ENCODE data around the gene NNAT. TPM values are rescaled to one million over a fixed set of nuclear protein-coding genes. Genes with fewer than 3 reads are reported as not detected.

NNAT gene
- polyA plus RNA-seq, 1 donor from 2014 or later, result 996 TPM

DNA sequence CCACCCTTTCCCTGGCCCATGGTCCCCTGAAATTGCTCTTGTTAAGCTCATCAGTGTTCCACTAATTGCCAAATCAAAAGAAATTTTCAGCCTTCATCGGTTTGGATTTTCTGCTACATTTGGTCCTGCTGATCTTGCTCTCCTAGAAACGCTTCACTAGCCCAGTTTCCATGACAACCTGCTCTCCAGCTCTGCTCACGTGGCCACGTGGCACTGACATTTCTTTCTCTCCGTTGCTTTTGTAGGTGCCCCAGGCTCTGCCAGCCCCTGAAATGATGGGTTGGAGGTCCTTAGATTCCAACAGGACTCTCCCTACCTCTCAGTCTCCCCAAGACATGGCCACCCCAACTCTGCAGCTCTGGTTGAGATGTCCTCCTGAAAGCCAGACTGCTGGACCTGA, 45.8 kb upstream of the NNAT start:
- H3K27ac ChIP-seq (ENCODE audit: low read length), result peak overlapping the region; percentile 88

DNA sequence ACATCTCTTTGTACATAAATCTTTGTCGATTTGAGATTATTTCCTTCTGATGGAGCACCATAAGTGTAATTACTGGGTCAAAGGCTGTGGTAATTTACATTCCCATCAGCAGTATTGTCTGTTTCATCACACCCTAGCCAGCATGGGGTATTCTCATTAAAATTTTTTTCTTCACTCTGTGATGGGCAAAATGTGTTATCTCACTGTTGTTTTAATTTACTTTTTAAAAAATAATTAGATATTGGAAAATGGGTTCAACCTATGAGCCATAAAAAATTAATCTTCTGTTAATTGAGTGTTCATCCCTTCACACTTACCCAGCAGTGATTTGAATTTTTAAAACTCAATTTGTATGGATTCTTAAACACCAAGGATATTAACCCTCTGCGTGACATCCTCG, 44.0 kb upstream of the NNAT start:
- Histone ChIP-seq H3K79me2 (replicated peaks; ENCODE audit: insufficient read depth, low read length) (no peaks in the 10 kb centered on the region), H3K9me3 (ENCODE audit: low read length) (no peaks in the 10 kb centered on the region), H3K9ac (ENCODE audit: low read length) (no peak overlapping the region), H3K9me2 (ENCODE audit: insufficient read depth, low read length) (no peaks in the 10 kb centered on the region), H4K20me1 (ENCODE audit: insufficient read depth) (no peaks in the 10 kb centered on the region), H3K36me3 (ENCODE audit: insufficient read depth, low read length) (no peaks in the 10 kb centered on the region), H3K27me3 (ENCODE audit: insufficient read depth, low read depth, low read length) (no peaks in the 10 kb centered on the region), H3F3A (ENCODE audit: insufficient read depth, low read length, poor library complexity, severe bottlenecking) (no peaks in the 10 kb centered on the region), H3K4me3 (ENCODE audit: low read length) (no peak overlapping the region), H3K4me2 (ENCODE audit: low read length) (no peak overlapping the region), H2AFZ (ENCODE audit: low read depth, low read length) (no peak overlapping the region), H3K27ac (ENCODE audit: low read length) (no peak overlapping the region)
- TF ChIP-seq SMC3 (conservative IDR thresholded peaks at IDR 0.05; ENCODE audit: poor library complexity), result no peak
- TF ChIP-seq, protein P1, sequence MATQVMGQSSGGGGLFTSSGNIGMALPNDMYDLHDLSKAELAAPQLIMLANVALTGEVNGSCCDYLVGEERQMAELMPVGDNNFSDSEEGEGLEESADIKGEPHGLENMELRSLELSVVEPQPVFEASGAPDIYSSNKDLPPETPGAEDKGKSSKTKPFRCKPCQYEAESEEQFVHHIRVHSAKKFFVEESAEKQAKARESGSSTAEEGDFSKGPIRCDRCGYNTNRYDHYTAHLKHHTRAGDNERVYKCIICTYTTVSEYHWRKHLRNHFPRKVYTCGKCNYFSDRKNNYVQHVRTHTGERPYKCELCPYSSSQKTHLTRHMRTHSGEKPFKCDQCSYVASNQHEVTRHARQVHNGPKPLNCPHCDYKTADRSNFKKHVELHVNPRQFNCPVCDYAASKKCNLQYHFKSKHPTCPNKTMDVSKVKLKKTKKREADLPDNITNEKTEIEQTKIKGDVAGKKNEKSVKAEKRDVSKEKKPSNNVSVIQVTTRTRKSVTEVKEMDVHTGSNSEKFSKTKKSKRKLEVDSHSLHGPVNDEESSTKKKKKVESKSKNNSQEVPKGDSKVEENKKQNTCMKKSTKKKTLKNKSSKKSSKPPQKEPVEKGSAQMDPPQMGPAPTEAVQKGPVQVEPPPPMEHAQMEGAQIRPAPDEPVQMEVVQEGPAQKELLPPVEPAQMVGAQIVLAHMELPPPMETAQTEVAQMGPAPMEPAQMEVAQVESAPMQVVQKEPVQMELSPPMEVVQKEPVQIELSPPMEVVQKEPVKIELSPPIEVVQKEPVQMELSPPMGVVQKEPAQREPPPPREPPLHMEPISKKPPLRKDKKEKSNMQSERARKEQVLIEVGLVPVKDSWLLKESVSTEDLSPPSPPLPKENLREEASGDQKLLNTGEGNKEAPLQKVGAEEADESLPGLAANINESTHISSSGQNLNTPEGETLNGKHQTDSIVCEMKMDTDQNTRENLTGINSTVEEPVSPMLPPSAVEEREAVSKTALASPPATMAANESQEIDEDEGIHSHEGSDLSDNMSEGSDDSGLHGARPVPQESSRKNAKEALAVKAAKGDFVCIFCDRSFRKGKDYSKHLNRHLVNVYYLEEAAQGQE (IDR thresholded peaks at IDR 0.05; ENCODE audit: borderline replicate concordance), result no peak
- TF ChIP-seq TAF1 (IDR thresholded peaks at IDR 0.05; ENCODE audit: low read depth), result no peak
- no peak for TF ChIP-seq MXI1 (conservative IDR thresholded peaks at IDR 0.05; ENCODE audit: poor library complexity, severe bottlenecking)
- TF ChIP-seq EP300 (conservative IDR thresholded peaks at IDR 0.05; ENCODE audit: poor library complexity, severe bottlenecking), result no peak
- no peak for TF ChIP-seq RAD21 (conservative IDR thresholded peaks at IDR 0.05)
- no peak for TF ChIP-seq POLR2AphosphoS5 (IDR thresholded peaks at IDR 0.05)
- TF ChIP-seq, protein P2, sequence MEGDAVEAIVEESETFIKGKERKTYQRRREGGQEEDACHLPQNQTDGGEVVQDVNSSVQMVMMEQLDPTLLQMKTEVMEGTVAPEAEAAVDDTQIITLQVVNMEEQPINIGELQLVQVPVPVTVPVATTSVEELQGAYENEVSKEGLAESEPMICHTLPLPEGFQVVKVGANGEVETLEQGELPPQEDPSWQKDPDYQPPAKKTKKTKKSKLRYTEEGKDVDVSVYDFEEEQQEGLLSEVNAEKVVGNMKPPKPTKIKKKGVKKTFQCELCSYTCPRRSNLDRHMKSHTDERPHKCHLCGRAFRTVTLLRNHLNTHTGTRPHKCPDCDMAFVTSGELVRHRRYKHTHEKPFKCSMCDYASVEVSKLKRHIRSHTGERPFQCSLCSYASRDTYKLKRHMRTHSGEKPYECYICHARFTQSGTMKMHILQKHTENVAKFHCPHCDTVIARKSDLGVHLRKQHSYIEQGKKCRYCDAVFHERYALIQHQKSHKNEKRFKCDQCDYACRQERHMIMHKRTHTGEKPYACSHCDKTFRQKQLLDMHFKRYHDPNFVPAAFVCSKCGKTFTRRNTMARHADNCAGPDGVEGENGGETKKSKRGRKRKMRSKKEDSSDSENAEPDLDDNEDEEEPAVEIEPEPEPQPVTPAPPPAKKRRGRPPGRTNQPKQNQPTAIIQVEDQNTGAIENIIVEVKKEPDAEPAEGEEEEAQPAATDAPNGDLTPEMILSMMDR (IDR thresholded peaks at IDR 0.05; ENCODE audit: poor library complexity, severe bottlenecking), result no peak
- no peak for TF ChIP-seq EZH2 (IDR thresholded peaks at IDR 0.05; ENCODE audit: borderline replicate concordance, insufficient read depth, low read length, poor library complexity, severe bottlenecking)

More for the DNA sequence above, 45.8 kb upstream of the NNAT start:
- Histone ChIP-seq H3K27me3 (ENCODE audit: insufficient read depth, low read depth, low read length) (no peaks in the 10 kb centered on the region), H3K9ac (ENCODE audit: low read length) (peak overlapping the region; percentile 57), H2AFZ (ENCODE audit: low read depth, low read length) (peak overlapping the region; percentile 7), H3F3A (ENCODE audit: insufficient read depth, low read length, poor library complexity, severe bottlenecking) (no peaks in the 10 kb centered on the region), H4K20me1 (ENCODE audit: insufficient read depth) (no peaks in the 10 kb centered on the region), H3K36me3 (ENCODE audit: insufficient read depth, low read length) (no peaks in the 10 kb centered on the region), H3K9me3 (ENCODE audit: low read length) (no peaks in the 10 kb centered on the region), H3K79me2 (replicated peaks; ENCODE audit: insufficient read depth, low read length) (no peaks in the 10 kb centered on the region), H3K9me2 (ENCODE audit: insufficient read depth, low read length) (no peaks in the 10 kb centered on the region), H3K4me3 (ENCODE audit: low read length) (peak overlapping the region; percentile 48), H3K4me2 (ENCODE audit: low read length) (peak overlapping the region; percentile 62)
- TF ChIP-seq SMC3 (conservative IDR thresholded peaks at IDR 0.05; ENCODE audit: poor library complexity) (no peak), EP300 (conservative IDR thresholded peaks at IDR 0.05; ENCODE audit: poor library complexity, severe bottlenecking) (peak; percentile 32), POLR2AphosphoS5 (IDR thresholded peaks at IDR 0.05) (peak; percentile 48), EZH2 (IDR thresholded peaks at IDR 0.05; ENCODE audit: borderline replicate concordance, insufficient read depth, low read length, poor library complexity, severe bottlenecking) (no peak), TAF1 (IDR thresholded peaks at IDR 0.05; ENCODE audit: low read depth) (no peak), MXI1 (conservative IDR thresholded peaks at IDR 0.05; ENCODE audit: poor library complexity, severe bottlenecking) (peak; percentile 60), RAD21 (conservative IDR thresholded peaks at IDR 0.05) (no peak)
- TF ChIP-seq, protein P2 (IDR thresholded peaks at IDR 0.05; ENCODE audit: poor library complexity, severe bottlenecking), result no peak
- TF ChIP-seq, protein P1 (IDR thresholded peaks at IDR 0.05; ENCODE audit: borderline replicate concordance), result peak; percentile 70

Measured in neural cell (in vitro differentiated cells).